ENCODE data around the gene DPEP1.

DNA sequence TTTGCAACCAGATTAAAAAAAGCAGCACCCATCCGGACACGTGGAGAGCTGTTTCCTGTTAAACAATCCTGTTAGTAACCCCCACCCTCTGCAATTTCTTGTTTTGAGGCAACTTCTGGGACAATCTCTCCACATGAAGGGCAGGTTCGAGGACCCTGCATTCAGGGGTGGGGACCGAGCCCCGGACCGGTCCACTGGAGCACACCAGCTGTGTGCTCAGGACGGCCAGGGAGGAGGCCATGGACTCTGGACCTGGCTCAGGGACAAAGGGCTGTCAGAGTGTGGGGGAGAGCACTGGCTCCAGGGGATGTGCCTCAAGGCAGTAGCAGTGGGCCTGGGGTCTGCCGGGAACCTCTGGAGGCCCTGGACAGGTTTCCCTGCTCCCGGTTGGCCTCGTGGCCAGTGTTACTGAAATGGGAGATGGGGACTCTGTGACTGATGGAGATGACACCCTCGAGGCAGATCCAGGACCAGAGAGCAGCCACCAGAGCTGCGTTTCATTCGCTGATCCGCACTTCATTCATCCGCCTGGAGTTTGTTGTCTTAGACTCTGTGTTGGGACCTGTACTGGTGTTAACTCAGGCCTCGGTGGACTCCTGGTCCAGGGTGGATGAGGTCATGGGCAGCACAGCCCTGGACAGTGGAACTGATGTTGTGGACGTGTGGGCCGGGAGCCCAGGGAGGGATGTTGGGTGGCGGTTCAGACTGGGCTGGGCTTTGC, 40.8 kb upstream of the DPEP1 start:
- no peak for TF ChIP-seq GATA2 (IDR thresholded peaks at IDR 0.05; ENCODE audit: low read depth, low read length)
- no peak for TF ChIP-seq GATA3 (IDR thresholded peaks at IDR 0.05; ENCODE audit: low read depth, low read length)
